Stimulated activated CD4-positive, alpha-beta T cell treated with anti-CD3 and anti-CD28 coated beads, Interleukin-12 subunit alpha, Interleukin-12 subunit beta, amount 100 ng/mL, for 24 hours (primary cell): ENCODE data around the gene ATXN7L1.

Source experiments
- DNase-seq, 2 experiments: peaks; one replicate each; pipeline ENCODE4 v3.0.0-alpha.2; 2020; ENCODE audit warnings: low read depth in 2 of 2

The ATXN7L1 gene

GRCh38 chr7:105778956-105779355 is 97.4 kb downstream of the ATXN7L1 start:
- DNase-seq, result no peak

GRCh38 chr7:105776986-105777910 is 99.2 kb downstream of the ATXN7L1 start:
- DNase-seq, result no peak

GRCh38 chr7:105776068-105776790 is 100.2 kb downstream of the ATXN7L1 start:
- DNase-seq, result no peak

GRCh38 chr7:105775580-105775979 is 100.8 kb downstream of the ATXN7L1 start:
- no peak for DNase-seq

GRCh38 chr7:105773030-105773460 is 103.4 kb downstream of the ATXN7L1 start:
- DNase-seq, result no peak

GRCh38 chr7:105769901-105770628 is 106.3 kb downstream of the ATXN7L1 start:
- DNase-seq, result no peak

GRCh38 chr7:105768898-105769507 is 107.4 kb downstream of the ATXN7L1 start:
- DNase-seq, result no peak

GRCh38 chr7:105768117-105768516 is 108.3 kb downstream of the ATXN7L1 start:
- DNase-seq, result no peak

- no peak for DNase-seq
Measured at GRCh38 chr7:105766421-105767073, 109.9 kb downstream of the ATXN7L1 start.

- DNase-seq, result no peak
Measured at GRCh38 chr7:105765846-105766245, 110.6 kb downstream of the ATXN7L1 start.

- no peak for DNase-seq
Measured at GRCh38 chr7:105764506-105764905, 111.9 kb downstream of the ATXN7L1 start.

GRCh38 chr7:105760551-105761447 is 115.6 kb downstream of the ATXN7L1 start:
- DNase-seq, result no peak

GRCh38 chr7:105759670-105760550 is 116.5 kb downstream of the ATXN7L1 start:
- DNase-seq, result no peak

- DNase-seq, result no peak
Measured at GRCh38 chr7:105756367-105756766, 120.0 kb downstream of the ATXN7L1 start.

GRCh38 chr7:105752671-105753275 is 123.6 kb downstream of the ATXN7L1 start:
- DNase-seq, result no peak

- no peak for DNase-seq
Measured at GRCh38 chr7:105751054-105751453, 125.3 kb downstream of the ATXN7L1 start.

GRCh38 chr7:105748701-105749100 is 127.7 kb downstream of the ATXN7L1 start:
- no peak for DNase-seq

- DNase-seq, result no peak
Measured at GRCh38 chr7:105745681-105746330, 130.6 kb downstream of the ATXN7L1 start.
